ENCODE results near the gene RFX1. TPM values are rescaled to one million over a fixed set of nuclear protein-coding genes. Genes with fewer than 3 reads are reported as not detected.

Gene RFX1
- total and polyA plus RNA-seq, 9 of the 15 experiments (the other 6 are each of a cell fraction or from before 2014, with no cell fraction given), result 0.14 to 19.3 (median 1.2) TPM

GRCh38 chr19:14004619-14005348 lies 1.3 kb downstream of the RFX1 start (continued):
- TF ChIP-seq AFF4 (CRISPR knock-in tag; IDR thresholded peaks at IDR 0.05), result 0 out of 2 replicates have a peak, but pooled peaks have one; percentile 4
- TF ChIP-seq SIN3A (IDR thresholded peaks at IDR 0.05; ENCODE audit: borderline replicate concordance in 2 of 2, control insufficient read depth in 1 of 2, low read depth in 2 of 2, low read length in 2 of 2), result peak in 1 of 2 experiments; percentile 95; a peak in 1 of 4 replicates
- TF ChIP-seq USF2 (CRISPR knock-in tag; IDR thresholded peaks at IDR 0.05), result peak; percentile 84
- TF ChIP-seq RAD51 (IDR thresholded peaks at IDR 0.05; ENCODE audit: borderline replicate concordance, low read depth), result peak; percentile 84
- TF ChIP-seq ZBTB12 (CRISPR knock-in tag; IDR thresholded peaks at IDR 0.05), result 0 out of 2 replicates have a peak, but pooled peaks have one; percentile 7
- TF ChIP-seq NKRF (IDR thresholded peaks at IDR 0.05; ENCODE audit: borderline replicate concordance), result peak; percentile 91
- TF ChIP-seq MIER1 (IDR thresholded peaks at IDR 0.05; ENCODE audit: low read depth), result no peak
- peak; percentile 57 for TF ChIP-seq TFE3 (CRISPR knock-in tag; IDR thresholded peaks at IDR 0.05)
- TF ChIP-seq CBFA2T2 (conservative IDR thresholded peaks at IDR 0.05), result peak; percentile 28; the same call in 1 of the 2 replicates
- TF ChIP-seq BACH1 (tag; IDR thresholded peaks at IDR 0.05), result 0 out of 2 replicates have a peak, but pooled peaks have one; percentile 47
- peak; percentile 13 for TF ChIP-seq HNRNPLL (IDR thresholded peaks at IDR 0.05; ENCODE audit: low read depth, low read length, poor library complexity, severe bottlenecking)
- peak; percentile 47; the same call in 1 of the 2 replicates for TF ChIP-seq ETS1 (conservative IDR thresholded peaks at IDR 0.05; ENCODE audit: control insufficient read depth, low read depth, low read length)
